ENCODE measurements around the gene POU6F2.
"Not testable (repeated sequence)": the region's sequence is repeated elsewhere in the genome, so short reads cannot be mapped to it uniquely, and the experiment has no call there.

The POU6F2 gene

GRCh38 chr7:39186671-39187070, 209.0 kb downstream of the POU6F2 start:
- CTCF ChIA-PET, result no interaction called here
- no peak for DNase-seq
- no peaks in the 10 kb centered on the region for H3K9me3 Mint-ChIP-seq
- no peaks in the 10 kb centered on the region for H3K4me1 Mint-ChIP-seq
- no peaks in the 10 kb centered on the region for H3K27me3 Mint-ChIP-seq
- H3K27ac Mint-ChIP-seq, result no peak overlapping the region
- no peaks in the 10 kb centered on the region for H3K36me3 Mint-ChIP-seq
- no peak overlapping the region for H3K4me3 Mint-ChIP-seq

GRCh38 chr7:39187130-39187529, 209.4 kb downstream of the POU6F2 start:
- Mint-ChIP-seq H3K27ac (no peak overlapping the region), H3K9me3 (no peaks in the 10 kb centered on the region), H3K27me3 (no peaks in the 10 kb centered on the region), H3K4me3 (no peak overlapping the region), H3K4me1 (no peaks in the 10 kb centered on the region), H3K36me3 (no peaks in the 10 kb centered on the region)
- no peak for DNase-seq
- CTCF ChIA-PET, result no interaction called here

- Mint-ChIP-seq H3K4me3 (no peak overlapping the region), H3K36me3 (no peaks in the 10 kb centered on the region), H3K27ac (no peak overlapping the region), H3K27me3 (no peaks in the 10 kb centered on the region), H3K9me3 (no peaks in the 10 kb centered on the region), H3K4me1 (no peaks in the 10 kb centered on the region)
- CTCF ChIA-PET, result no interaction called here
- no peak for DNase-seq
Observed at GRCh38 chr7:39192476-39192875, 214.8 kb downstream of the POU6F2 start.

GRCh38 chr7:39194388-39194787, 216.7 kb downstream of the POU6F2 start:
- H3K4me1 Mint-ChIP-seq, CTCF ChIA-PET, H3K4me3 Mint-ChIP-seq, H3K27me3 Mint-ChIP-seq, H3K9me3 Mint-ChIP-seq, H3K36me3 Mint-ChIP-seq, DNase-seq, H3K27ac Mint-ChIP-seq: not testable (repeated sequence)

GRCh38 chr7:39195967-39196366, 218.3 kb downstream of the POU6F2 start:
- H3K27me3 Mint-ChIP-seq, result no peaks in the 10 kb centered on the region
- H3K36me3 Mint-ChIP-seq, result no peaks in the 10 kb centered on the region
- H3K9me3 Mint-ChIP-seq, result no peaks in the 10 kb centered on the region
- H3K4me1 Mint-ChIP-seq, result no peaks in the 10 kb centered on the region
- no peak overlapping the region for H3K4me3 Mint-ChIP-seq
- CTCF ChIA-PET, result no interaction called here
- DNase-seq, result no peak
- H3K27ac Mint-ChIP-seq, result no peak overlapping the region

- CTCF ChIA-PET, result no interaction called here
- DNase-seq, result no peak
Observed at GRCh38 chr7:39197831-39198230, 220.1 kb downstream of the POU6F2 start.

GRCh38 chr7:39198556-39198955, 220.8 kb downstream of the POU6F2 start:
- no peaks in the 10 kb centered on the region for H3K36me3 Mint-ChIP-seq
- no peak overlapping the region for H3K4me3 Mint-ChIP-seq
- H3K27me3 Mint-ChIP-seq, result no peaks in the 10 kb centered on the region
- no peaks in the 10 kb centered on the region for H3K9me3 Mint-ChIP-seq
- CTCF ChIA-PET, result no interaction called here
- DNase-seq, result no peak
- no peak overlapping the region for H3K27ac Mint-ChIP-seq
- H3K4me1 Mint-ChIP-seq, result no peaks in the 10 kb centered on the region

More at GRCh38 chr7:39197831-39198230, 220.1 kb downstream of the POU6F2 start:
- Mint-ChIP-seq H3K4me1 (no peaks in the 10 kb centered on the region), H3K27me3 (no peaks in the 10 kb centered on the region), H3K9me3 (no peaks in the 10 kb centered on the region), H3K36me3 (no peaks in the 10 kb centered on the region), H3K27ac (no peak overlapping the region), H3K4me3 (no peak overlapping the region)

GRCh38 chr7:39199006-39199405, 221.3 kb downstream of the POU6F2 start:
- CTCF ChIA-PET, result no interaction called here
- no peak overlapping the region for H3K27ac Mint-ChIP-seq
- H3K4me1 Mint-ChIP-seq, result no peaks in the 10 kb centered on the region
- no peaks in the 10 kb centered on the region for H3K27me3 Mint-ChIP-seq
- DNase-seq, result no peak
- no peaks in the 10 kb centered on the region for H3K9me3 Mint-ChIP-seq
- H3K36me3 Mint-ChIP-seq, result no peaks in the 10 kb centered on the region
- no peak overlapping the region for H3K4me3 Mint-ChIP-seq

GRCh38 chr7:39199951-39200350, 222.2 kb downstream of the POU6F2 start:
- Mint-ChIP-seq H3K36me3 (no peaks in the 10 kb centered on the region), H3K27ac (no peak overlapping the region), H3K4me3 (no peak overlapping the region), H3K9me3 (no peaks in the 10 kb centered on the region), H3K27me3 (no peaks in the 10 kb centered on the region), H3K4me1 (no peaks in the 10 kb centered on the region)
- CTCF ChIA-PET, result no interaction called here
- no peak for DNase-seq

GRCh38 chr7:39202041-39202440, 224.3 kb downstream of the POU6F2 start:
- DNase-seq, result no peak
- H3K9me3 Mint-ChIP-seq, result no peaks in the 10 kb centered on the region
- no peaks in the 10 kb centered on the region for H3K27me3 Mint-ChIP-seq
- CTCF ChIA-PET, result no interaction called here
- no peak overlapping the region for H3K4me3 Mint-ChIP-seq
- no peaks in the 10 kb centered on the region for H3K36me3 Mint-ChIP-seq
- no peak overlapping the region for H3K27ac Mint-ChIP-seq
- H3K4me1 Mint-ChIP-seq, result no peaks in the 10 kb centered on the region

- Mint-ChIP-seq H3K4me3 (no peak overlapping the region), H3K27ac (no peak overlapping the region), H3K36me3 (no peaks in the 10 kb centered on the region), H3K27me3 (peaks cover 3% of the 10 kb centered on the region), H3K9me3 (no peaks in the 10 kb centered on the region), H3K4me1 (no peaks in the 10 kb centered on the region)
- DNase-seq, result no peak
- CTCF ChIA-PET, result no interaction called here
Observed at GRCh38 chr7:39210362-39210761, 232.7 kb downstream of the POU6F2 start.

- no peak for DNase-seq
- Mint-ChIP-seq H3K4me3 (no peak overlapping the region), H3K4me1 (no peaks in the 10 kb centered on the region), H3K9me3 (no peaks in the 10 kb centered on the region), H3K36me3 (no peaks in the 10 kb centered on the region), H3K27me3 (peaks cover 3% of the 10 kb centered on the region), H3K27ac (no peak overlapping the region)
- CTCF ChIA-PET, result no interaction called here
Observed at GRCh38 chr7:39211581-39211980, 233.9 kb downstream of the POU6F2 start.

GRCh38 chr7:39212876-39213275, 235.2 kb downstream of the POU6F2 start:
- H3K27me3 Mint-ChIP-seq, result peaks cover 3% of the 10 kb centered on the region
- no peak for DNase-seq
- no peak overlapping the region for H3K27ac Mint-ChIP-seq
- H3K9me3 Mint-ChIP-seq, result no peaks in the 10 kb centered on the region
- CTCF ChIA-PET, result no interaction called here
- H3K4me3 Mint-ChIP-seq, result no peak overlapping the region
- no peaks in the 10 kb centered on the region for H3K36me3 Mint-ChIP-seq
- no peaks in the 10 kb centered on the region for H3K4me1 Mint-ChIP-seq

- DNase-seq, result no peak
- Mint-ChIP-seq H3K27ac (no peak overlapping the region), H3K27me3 (peaks cover 3% of the 10 kb centered on the region), H3K4me3 (no peak overlapping the region), H3K4me1 (no peaks in the 10 kb centered on the region), H3K36me3 (no peaks in the 10 kb centered on the region), H3K9me3 (no peaks in the 10 kb centered on the region)
- CTCF ChIA-PET, result no interaction called here
Observed at GRCh38 chr7:39217783-39218182, 240.1 kb downstream of the POU6F2 start.

- CTCF ChIA-PET, result no interaction called here
- Mint-ChIP-seq H3K4me3 (no peak overlapping the region), H3K27ac (no peak overlapping the region), H3K27me3 (no peaks in the 10 kb centered on the region), H3K9me3 (no peaks in the 10 kb centered on the region), H3K36me3 (no peaks in the 10 kb centered on the region), H3K4me1 (no peaks in the 10 kb centered on the region)
- DNase-seq, result no peak
Observed at GRCh38 chr7:39219869-39220268, 242.2 kb downstream of the POU6F2 start.

GRCh38 chr7:39221901-39222300, 244.2 kb downstream of the POU6F2 start:
- CTCF ChIA-PET, result no interaction called here
- no peak overlapping the region for H3K4me3 Mint-ChIP-seq

More at GRCh38 chr7:39221901-39222300, 244.2 kb downstream of the POU6F2 start:
- H3K36me3 Mint-ChIP-seq, result no peaks in the 10 kb centered on the region
- no peak for DNase-seq
- no peaks in the 10 kb centered on the region for H3K9me3 Mint-ChIP-seq
- no peaks in the 10 kb centered on the region for H3K27me3 Mint-ChIP-seq
- H3K27ac Mint-ChIP-seq, result no peak overlapping the region
- no peaks in the 10 kb centered on the region for H3K4me1 Mint-ChIP-seq

All from activated naive CD4-positive, alpha-beta T cell treated with anti-CD3 and anti-CD28 coated beads, Interleukin-2, amount 10 ng/mL, durations not matched to agents 7 days and 5 days (primary cell).